Endothelial cell of umbilical vein (primary cell): Measurements from ENCODE around the gene ZDHHC13. TPM values are rescaled to one million over a fixed set of nuclear protein-coding genes. Genes with fewer than 3 reads are reported as not detected.

ENCODE experiments used
- BruUV-seq: library from RNA; stranded (reverse); fragments of 400-500 nt; replicated peaks from 2 replicates; lab custom pipeline; 2021; lab: Mats Ljungman, UMichigan
- CTCF ChIA-PET: fragments of 300-600, 350-600 bp; sonication (Branson Sonifier 250); formaldehyde crosslinking; loops from one replicate; lab custom pipeline; 2021; ENCODE audit warnings: antibody characterized with exemption, inconsistent platforms; lab: Charles Lee
- POLR2A ChIA-PET: fragments of 300-600, 350-600 bp; sonication (Branson Sonifier 250); formaldehyde crosslinking; loops from one replicate; lab custom pipeline; 2021; ENCODE audit warnings: antibody characterized with exemption, inconsistent platforms; lab: Charles Lee
- DNase-seq: peaks from one replicate; pipeline ENCODE4 v3.0.0-alpha.2; 2011; ENCODE audit warnings: low read depth, low spot score
- FAIRE-seq: peaks from 2 replicates; lab custom pipeline; 2011; peaks lifted over from hg19 to GRCh38; lab: Jason Lieb, UNC
- H2AFZ ChIP-seq: 2 replicates; pipeline ENCODE4 v1.6.0; 2012; ENCODE audit warnings: low read depth, low read length, control low read depth, inconsistent platforms
- H3K27ac ChIP-seq: 2 replicates; pipeline ENCODE4 v1.5.1; 2011; ENCODE audit warnings: low read depth, mild to moderate bottlenecking, control low read depth, low read length, moderate library complexity; ENCODE audit not compliant: insufficient read depth
- H3K27me3 ChIP-seq, 2 experiments: 2 replicates each; pipeline versions ENCODE4 v1.6.0 to v1.6.1; 2011; ENCODE audit warnings: low read length in 2 of 2, mixed read lengths in 1 of 2; ENCODE audit not compliant: control insufficient read depth in 2 of 2, insufficient read depth in 2 of 2
- H3K36me3 ChIP-seq, 2 experiments: 2 replicates in 1 of 2; 3 replicates in 1 of 2; pipeline ENCODE4 v1.5.1; 2011; ENCODE audit warnings: low read length in 2 of 2, mild to moderate bottlenecking in 1 of 2, moderate library complexity in 1 of 2; ENCODE audit not compliant: control insufficient read depth in 2 of 2, insufficient read depth in 2 of 2; ENCODE audit errors: extremely low read depth in 1 of 2
- H3K4me1 ChIP-seq: 3 replicates; pipeline ENCODE4 v1.5.1; 2011; ENCODE audit warnings: mild to moderate bottlenecking, low read length; ENCODE audit not compliant: control insufficient read depth, insufficient read depth; ENCODE audit errors: extremely low read depth
- H3K4me2 ChIP-seq: 2 replicates; pipeline ENCODE4 v1.6.1; 2011; ENCODE audit warnings: low read length, control low read depth, mixed read lengths; ENCODE audit not compliant: insufficient read depth
- H3K4me3 ChIP-seq, 3 experiments: fragments of 200-600 bp in 1 of 3; sonication (generic), shearing (Covaris generic) in 1 of 3; replicated peaks in 1 of 3; 2 replicates each; pipeline ENCODE4 v1.5.1; 2011 to 2016; ENCODE audit warnings: control low read depth in 3 of 3, low read length in 3 of 3, mild to moderate bottlenecking in 2 of 3, inconsistent platforms in 1 of 3, low read depth in 1 of 3, moderate library complexity in 1 of 3; ENCODE audit not compliant: insufficient read depth in 1 of 3
- H3K79me2 ChIP-seq: 2 replicates; pipeline ENCODE4 v1.6.0; 2012; ENCODE audit warnings: low read length, inconsistent platforms; ENCODE audit not compliant: control insufficient read depth, insufficient read depth
- H3K9ac ChIP-seq: replicated peaks from 2 replicates; pipeline ENCODE3; 2011; ENCODE audit warnings: low read length, control low read depth; ENCODE audit not compliant: insufficient read depth; ENCODE audit errors: extremely low read depth
- H3K9me1 ChIP-seq: replicated peaks from 3 replicates; pipeline ENCODE4 v1.6.0; 2011; ENCODE audit warnings: mild to moderate bottlenecking, low read length; ENCODE audit not compliant: control insufficient read depth, insufficient read depth; ENCODE audit errors: extremely low read depth
- H3K9me3 ChIP-seq: replicated peaks from 2 replicates; pipeline ENCODE4 v1.5.1; 2012; ENCODE audit warnings: low read length, inconsistent platforms; ENCODE audit not compliant: control insufficient read depth, insufficient read depth
- H4K20me1 ChIP-seq: replicated peaks from 2 replicates; pipeline ENCODE3; 2011; ENCODE audit warnings: mild to moderate bottlenecking, low read length; ENCODE audit not compliant: control insufficient read depth, insufficient read depth; ENCODE audit errors: extremely low read depth
- EZH2 ChIP-seq: IDR thresholded peaks from 2 replicates; pipeline ENCODE4 v1.6.1; 2012; ENCODE audit warnings: borderline replicate concordance, low read depth, mild to moderate bottlenecking, moderate library complexity, low read length, inconsistent platforms; ENCODE audit not compliant: severe bottlenecking
- GATA2 ChIP-seq: IDR thresholded peaks from 2 replicates; pipeline ENCODE4 v1.7.0; 2011; ENCODE audit warnings: low read depth, mild to moderate bottlenecking, moderate library complexity, mixed read lengths, low read length; ENCODE audit not compliant: insufficient read length, insufficient read depth
- JUN ChIP-seq: IDR thresholded peaks from 2 replicates; pipeline ENCODE4 v1.6.1; 2011; ENCODE audit warnings: borderline replicate concordance, low read depth; ENCODE audit not compliant: insufficient read length, insufficient read depth
- MAX ChIP-seq: IDR thresholded peaks from 2 replicates; pipeline ENCODE4 v1.6.1; 2011; ENCODE audit not compliant: insufficient read depth, insufficient read length
- MYC ChIP-seq: IDR thresholded peaks from one replicate; pipeline ENCODE4 v1.6.1; 2011; ENCODE audit warnings: mild to moderate bottlenecking, low read depth, low read length
- dilution Hi-C: fragments of 300-500 bp; cut with MboI; formaldehyde crosslinking; loops from one replicate; pipeline ENCODE4 v1.15.0; 2019; ENCODE audit warnings: low sequenced_read_pairs; ENCODE audit not compliant: extremely low pct_ligation_motif_present
- intact Hi-C: fragments of 100-400 bp; cut with micrococcal nuclease; formaldehyde crosslinking; loops from one replicate; pipeline ENCODE4 v1.10.0; 2022
- polyA plus RNA-seq, 4 experiments: library from polyadenylated mRNA; depleted of rRNA in 3 of 4; stranded (reverse) in 3 of 4; unstranded in 1 of 4; fragments of >200 nt; gene quantifications; 2 replicates each; pipeline versions ENCODE4 v1.2.1 to v1.2.3, GENCODE V29; 2011 to 2012; ENCODE audit warnings: missing spikeins in 1 of 4
- total RNA-seq: library from RNA; stranded (reverse); gene quantifications from 2 replicates; pipeline ENCODE4 v1.2.3, GENCODE V29; 2021

ZDHHC13 gene
- total and polyA plus RNA-seq, 2 donors (not counting 3 experiments of a cell fraction or from before 2014, with no cell fraction given), result 37.4 to 52.9 TPM

- Histone ChIP-seq H3K4me3 (no peak overlapping the region), H3K27ac (no peak overlapping the region), H3K4me1 (peaks cover 10% of the 10 kb centered on the region), H2AFZ (no peak overlapping the region), H3K9me3 (no peaks in the 10 kb centered on the region), H3K4me2 (no peak overlapping the region), H3K79me2 (no peaks in the 10 kb centered on the region), H3K36me3 (peaks cover 0 to 1% of the 10 kb centered on the region in 2 experiments), H3K9ac (no peak overlapping the region), H3K27me3 (peaks cover 0 to 4% of the 10 kb centered on the region in 2 experiments), H4K20me1 (no peaks in the 10 kb centered on the region), H3K9me1 (no peaks in the 10 kb centered on the region)
- CTCF ChIA-PET, result interaction anchor here (1.1 to 1.4 kb wide), 2 partner anchors 11 to 16 kb away, joined by 3 read pairs; no protein-coding TSS in a partner anchor
- DNase-seq (no peak), FAIRE-seq (no peak)
- intact Hi-C loops (no loop called here), dilution Hi-C loops (no loop called here)
- POLR2A ChIA-PET, result no interaction called here
- BruUV-seq, result no TSS peak
- TF ChIP-seq MYC, result no peak
Observed at GRCh38 chr11:19218786-19219460, 102.0 kb downstream of the ZDHHC13 start.

- POLR2A ChIA-PET, result interaction anchor here (0.7 kb wide), 1 partner anchor 21 kb away, joined by 3 read pairs; no protein-coding TSS in a partner anchor
- intact Hi-C loops (no loop called here), dilution Hi-C loops (no loop called here)
- FAIRE-seq, result no peak
- H3K36me3 ChIP-seq, result peaks cover 6 to 8% of the 10 kb centered on the region in 2 experiments
- no peak for TF ChIP-seq EZH2
- no peak for TF ChIP-seq JUN
- no peak for TF ChIP-seq MAX
- peak; percentile 16 for TF ChIP-seq GATA2
- no peaks in the 10 kb centered on the region for H3K9me1 ChIP-seq
- H3K4me3 ChIP-seq, result no peak overlapping the region
- H4K20me1 ChIP-seq, result no peaks in the 10 kb centered on the region
- no peak overlapping the region for H2AFZ ChIP-seq
- H3K4me2 ChIP-seq, result no peak overlapping the region
- H3K79me2 ChIP-seq, result no peaks in the 10 kb centered on the region
- CTCF ChIA-PET, result no interaction called here
- H3K4me1 ChIP-seq, result peaks cover 10% of the 10 kb centered on the region
- no peak overlapping the region for H3K27ac ChIP-seq
- BruUV-seq, result no TSS peak
- no peaks in the 10 kb centered on the region for H3K27me3 ChIP-seq
- peak; percentile 54 for DNase-seq
- H3K9ac ChIP-seq, result no peak overlapping the region
- H3K9me3 ChIP-seq, result no peaks in the 10 kb centered on the region
Observed at GRCh38 chr11:19220903-19221724, 104.1 kb downstream of the ZDHHC13 start.
